GM19239 (cell line): ENCODE data around the gene CARD9.
A peak's percentile ranks its signal among the peaks of the same experiment; 100 is the strongest.

Experiments used
- DNase-seq: peaks from one replicate; pipeline ENCODE4 v3.0.0; 2011; ENCODE audit warnings: low spot score; ENCODE audit not compliant: insufficient read length
- FAIRE-seq: peaks from 2 replicates; lab custom pipeline; 2011; peaks lifted over from hg19 to GRCh38; lab: Jason Lieb, UNC

CARD9 gene

DNA sequence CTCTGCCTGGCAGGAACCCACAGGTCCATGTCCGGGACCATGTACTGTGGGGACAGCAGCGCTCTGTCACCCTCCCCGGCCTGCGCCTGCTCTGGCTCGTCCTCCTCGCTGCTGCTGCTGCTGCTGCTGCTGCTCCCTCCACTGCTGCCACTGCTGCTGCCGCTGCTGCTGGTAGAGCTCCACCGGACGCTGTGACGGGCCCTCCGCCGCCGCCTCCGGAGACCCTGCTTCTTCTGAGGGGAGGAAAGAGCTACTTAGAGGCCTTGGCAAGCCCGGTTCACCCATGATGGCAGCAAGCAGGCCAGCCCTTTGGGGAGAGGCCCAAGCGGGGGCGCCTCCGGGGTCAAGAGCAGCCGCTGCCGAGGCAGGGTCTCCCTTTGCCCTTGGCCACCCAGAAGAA is 10.0 kb upstream of the CARD9 start:
- DNase-seq: no peak
- FAIRE-seq: no peak

DNA sequence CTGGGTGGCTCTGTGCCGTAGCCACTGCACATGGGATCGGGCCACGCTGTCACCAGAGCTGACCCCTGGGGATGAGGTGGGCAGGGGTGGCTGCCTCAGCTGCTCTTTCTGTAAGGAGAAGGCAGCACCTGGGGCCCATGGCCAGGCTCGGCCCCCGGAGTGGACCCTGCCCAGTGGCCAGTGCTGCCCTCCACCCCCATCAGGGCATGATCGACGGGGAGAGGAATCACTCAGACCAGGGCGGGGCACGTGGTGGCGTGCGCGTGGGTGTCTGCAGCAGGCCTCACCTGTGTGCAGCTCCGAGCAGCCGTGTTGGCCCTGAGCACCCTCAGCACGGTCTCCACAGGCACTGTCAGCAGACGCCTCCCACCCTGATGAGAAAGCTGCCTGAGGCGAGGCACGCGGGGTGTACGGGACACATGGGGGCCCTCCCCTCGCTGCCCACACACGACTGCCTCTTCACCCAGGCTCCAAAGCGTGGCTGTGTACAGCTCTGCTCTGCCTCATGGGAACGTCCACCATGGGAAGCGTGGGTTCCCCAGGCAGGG is 8.6 kb upstream of the CARD9 start:
- FAIRE-seq (no peak), DNase-seq (no peak)

DNA sequence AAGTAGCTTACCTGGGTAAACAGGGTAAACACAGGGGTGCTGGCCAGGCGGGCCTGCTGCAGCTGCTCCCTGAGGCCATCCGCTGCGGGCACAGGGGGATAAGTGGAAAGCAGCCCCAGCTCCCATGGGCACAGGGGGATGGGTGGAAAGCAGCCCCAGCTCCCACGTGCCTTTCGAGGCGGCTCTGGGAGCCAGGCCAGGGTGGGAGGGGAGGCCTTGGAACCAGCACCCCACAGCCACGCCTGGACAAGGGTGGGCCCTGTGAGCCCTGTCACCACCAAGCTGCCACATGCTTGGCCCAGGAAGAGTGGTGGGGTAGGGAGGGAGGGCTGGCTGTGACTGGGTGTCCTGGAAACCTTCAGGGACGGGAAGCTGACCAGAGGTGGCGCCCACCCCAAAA is 7.8 kb upstream of the CARD9 start:
- DNase-seq (no peak), FAIRE-seq (no peak)

DNA sequence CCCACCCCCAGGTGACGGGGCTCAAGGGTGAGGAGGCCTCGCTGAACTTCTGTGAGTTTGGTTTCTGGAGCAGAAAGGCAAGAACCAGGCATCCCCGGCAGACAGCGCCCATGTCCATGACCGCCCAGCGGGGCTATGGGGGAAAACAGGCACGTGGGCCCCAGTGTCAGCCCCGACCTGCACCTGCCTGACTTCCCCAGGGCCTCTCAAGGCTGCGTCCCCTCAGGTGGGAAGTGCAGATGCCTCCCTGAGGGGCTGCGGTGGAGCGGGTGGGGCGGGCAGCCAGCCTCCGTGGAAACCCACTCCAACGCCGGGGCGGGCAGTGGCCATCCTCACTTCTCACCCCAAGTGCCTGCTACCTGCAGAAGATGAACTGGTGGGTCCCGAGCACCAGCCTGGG is 6.9 kb upstream of the CARD9 start:
- no peak for FAIRE-seq

DNA sequence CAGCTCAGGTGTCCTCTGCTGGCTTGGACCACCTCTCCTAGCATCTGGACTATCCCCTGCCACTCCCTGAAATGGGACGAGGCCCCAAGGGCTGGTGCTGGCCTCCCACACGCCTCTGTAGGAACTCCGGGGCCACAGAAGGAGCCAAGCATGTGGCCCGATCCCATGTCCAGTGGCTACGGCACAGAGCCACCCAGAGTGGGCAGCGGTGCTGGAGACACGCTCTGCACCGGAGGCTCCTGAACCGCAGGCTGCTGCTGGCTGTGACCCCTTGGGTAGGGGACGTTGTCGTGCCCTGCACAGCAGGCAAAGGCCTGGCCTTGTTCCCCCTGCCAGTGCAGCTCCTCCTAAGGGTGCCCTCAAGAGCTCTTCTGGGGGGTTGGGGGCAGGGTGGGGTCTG is 6.4 kb upstream of the CARD9 start:
- no peak for FAIRE-seq
- DNase-seq: no peak

More for the DNA sequence above, 6.9 kb upstream of the CARD9 start:
- DNase-seq: no peak

DNA sequence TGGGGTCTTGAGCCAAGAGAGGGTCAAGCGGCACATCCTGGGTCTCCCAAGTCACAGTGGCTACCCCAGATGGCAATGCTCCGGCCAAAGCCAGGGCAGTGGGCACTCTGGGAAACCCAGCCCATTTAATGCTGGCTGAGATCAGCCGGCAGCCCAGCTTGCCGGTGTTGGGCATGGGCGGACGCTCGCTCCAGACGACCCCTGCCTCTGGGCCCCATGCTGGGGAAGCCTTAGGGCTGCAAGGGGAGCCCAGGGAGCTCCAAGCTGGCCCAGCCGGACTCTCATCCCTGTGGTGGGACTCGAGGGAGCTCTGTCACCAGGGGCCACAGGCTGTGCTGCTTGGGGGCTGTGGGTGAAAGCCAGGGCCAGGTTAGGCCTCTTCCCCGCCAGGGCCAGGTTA is 5.9 kb upstream of the CARD9 start:
- FAIRE-seq: no peak

DNA sequence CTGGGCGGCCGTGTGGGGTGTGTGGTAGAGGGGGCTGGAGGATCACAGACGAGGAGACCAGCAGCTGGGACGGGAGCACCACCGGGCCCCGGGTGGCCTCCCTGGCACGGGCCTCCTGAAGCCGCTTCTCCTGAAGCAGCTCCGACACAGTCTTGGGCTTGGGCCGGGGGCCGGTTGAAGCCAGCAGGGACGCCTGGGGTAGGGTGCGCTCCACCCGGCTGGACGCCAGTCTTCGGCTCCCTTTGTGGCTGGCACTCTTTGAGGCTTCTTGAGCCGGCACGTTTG is 5.5 kb upstream of the CARD9 start:
- DNase-seq (no peak), FAIRE-seq (no peak)

More for the DNA sequence above, 5.9 kb upstream of the CARD9 start:
- no peak for DNase-seq

DNA sequence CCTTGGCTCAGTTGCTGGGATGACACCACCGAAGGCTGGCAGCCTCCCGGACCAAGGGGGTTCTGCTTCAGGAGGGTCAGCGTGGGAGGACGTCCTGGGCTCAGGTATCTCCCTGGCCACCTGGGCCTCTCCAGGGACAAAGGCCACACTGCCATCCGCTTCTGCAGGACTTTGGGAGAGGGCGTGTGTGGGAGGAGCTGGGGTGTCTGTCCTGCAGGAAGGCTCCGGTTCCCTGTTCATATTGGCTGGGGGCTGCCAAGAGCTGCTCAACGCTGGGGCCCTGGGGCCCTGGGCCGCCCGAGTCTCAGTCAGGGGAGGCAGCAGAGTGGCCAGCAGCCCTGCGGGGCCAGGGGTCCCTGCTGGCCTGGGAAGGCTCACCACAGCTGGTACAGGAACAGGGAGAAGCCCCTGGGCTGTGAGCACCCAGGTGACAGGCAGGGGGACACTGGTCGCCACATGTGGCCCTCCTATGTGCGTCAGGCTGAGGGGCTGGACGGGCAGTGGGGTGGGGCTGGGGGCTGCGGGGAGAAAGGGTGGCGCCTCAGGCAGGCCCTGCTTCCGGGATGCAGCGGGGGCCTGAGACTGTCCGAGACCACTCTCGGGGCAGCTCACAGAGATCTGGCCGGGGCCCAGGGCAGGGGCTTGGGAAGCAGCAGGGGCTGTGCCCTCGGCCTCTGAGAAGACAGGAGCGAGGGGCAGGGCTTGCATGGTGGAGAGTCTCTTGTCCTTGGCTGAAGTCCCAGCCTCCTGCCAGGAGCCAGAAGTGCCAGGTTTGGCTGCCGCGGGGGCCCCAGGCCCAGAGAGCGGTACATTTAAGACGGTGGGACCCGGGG is 4.9 kb upstream of the CARD9 start:
- no peak for DNase-seq
- FAIRE-seq: no peak

DNA sequence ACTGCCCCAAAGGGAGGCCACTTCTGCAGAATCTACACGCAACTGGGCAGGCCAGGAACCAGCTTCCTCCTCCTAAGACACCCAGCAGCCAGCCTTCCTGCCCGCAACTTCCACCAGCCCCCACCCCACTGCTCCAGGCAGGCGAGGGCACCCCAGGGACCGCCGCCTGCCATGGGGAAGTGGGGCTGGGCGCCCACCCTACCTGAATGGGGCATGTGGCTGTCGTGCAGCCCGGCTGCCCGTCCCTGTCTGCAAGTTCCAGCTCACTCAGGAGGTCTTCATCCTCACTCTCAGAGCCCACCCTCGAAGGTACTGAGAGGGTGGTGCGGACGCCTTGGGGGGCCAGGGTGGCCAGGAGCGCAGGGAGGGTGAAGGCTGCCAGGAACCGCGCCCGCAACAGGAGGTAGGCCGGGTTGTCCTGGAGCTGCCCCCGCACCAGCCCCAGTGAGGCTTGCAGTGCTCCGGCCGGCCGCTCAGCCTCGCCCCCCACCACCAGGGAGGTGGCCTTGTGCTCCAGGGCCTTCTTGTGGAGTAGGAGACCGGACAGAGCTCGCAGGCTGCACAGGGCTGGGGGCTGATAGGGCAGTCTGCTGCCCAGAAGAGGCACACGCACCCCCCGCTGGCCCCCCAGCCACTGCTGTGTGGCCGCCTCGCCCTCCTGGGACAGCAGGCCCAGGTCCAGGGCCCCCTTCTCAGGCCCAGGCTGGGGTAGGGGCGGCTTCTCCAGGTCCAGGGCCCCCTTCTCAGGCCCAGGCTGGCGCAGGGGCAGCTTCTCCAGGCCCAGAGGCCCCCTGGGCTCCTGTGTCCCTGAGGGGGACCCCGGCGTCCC is 4.1 kb upstream of the CARD9 start:
- no peak for DNase-seq
- FAIRE-seq: no peak

DNA sequence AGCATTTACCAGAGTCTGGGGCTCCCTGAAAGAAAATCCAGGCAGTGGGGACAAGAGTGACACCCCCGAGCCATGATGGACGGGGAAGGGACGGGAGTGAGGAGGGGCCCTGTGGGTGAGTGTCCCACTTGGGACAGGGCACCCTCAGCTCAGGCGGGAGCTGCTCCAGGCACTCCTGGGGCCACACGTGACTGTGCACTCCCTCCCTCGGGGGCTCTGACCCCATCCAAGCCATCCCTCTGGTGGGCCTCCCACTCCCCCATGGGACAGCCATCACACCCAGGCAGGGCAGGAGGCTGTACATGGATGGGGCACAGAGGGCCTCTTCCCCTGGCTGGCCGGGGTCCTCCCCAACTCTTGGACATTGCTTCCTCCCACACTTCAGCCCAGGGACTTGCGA is 3.0 kb upstream of the CARD9 start:
- no peak for FAIRE-seq

DNA sequence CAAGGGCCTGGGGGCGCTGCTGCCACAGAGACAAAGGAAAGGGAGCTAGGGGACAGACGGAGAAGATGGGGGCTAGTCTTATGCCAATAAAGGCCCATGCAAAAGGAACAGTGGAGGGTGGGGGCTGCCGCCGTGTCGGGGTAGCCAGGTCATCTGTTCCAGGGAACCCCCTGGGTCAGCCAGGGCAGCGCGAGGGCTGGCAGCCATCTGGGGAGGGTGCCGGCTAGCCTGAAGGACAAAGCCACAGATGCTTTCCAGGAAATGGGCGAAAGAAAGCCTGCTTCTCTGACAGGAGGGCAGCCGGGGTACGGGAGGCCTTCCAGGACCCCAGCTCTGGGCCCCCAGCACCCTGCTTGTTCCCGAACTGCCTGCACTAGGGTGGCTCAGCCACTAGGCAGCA is 1.6 kb upstream of the CARD9 start:
- no peak for FAIRE-seq
- DNase-seq: no peak

More for the DNA sequence above, 3.0 kb upstream of the CARD9 start:
- no peak for DNase-seq

DNA sequence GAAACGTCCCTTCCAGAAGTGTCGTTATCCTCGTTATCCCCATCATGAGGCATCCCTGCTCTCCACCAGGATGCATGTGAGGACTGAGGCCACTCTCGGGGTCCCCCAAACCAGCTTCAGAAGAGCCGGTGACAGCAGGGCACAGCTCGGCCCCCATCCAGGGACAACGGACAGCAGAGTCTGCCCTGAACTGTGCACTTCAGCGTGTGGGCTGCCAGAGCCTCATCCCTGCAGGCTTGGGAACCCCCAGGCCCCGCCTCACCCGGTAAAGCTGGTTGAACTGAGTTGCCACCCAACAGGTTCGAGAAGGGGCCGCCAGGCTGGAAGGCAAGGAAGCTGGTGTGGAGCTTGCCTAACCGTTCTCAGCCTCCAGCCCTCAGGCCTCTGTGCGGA is 710 bp upstream of the CARD9 start:
- FAIRE-seq: no peak
- DNase-seq: no peak

DNA sequence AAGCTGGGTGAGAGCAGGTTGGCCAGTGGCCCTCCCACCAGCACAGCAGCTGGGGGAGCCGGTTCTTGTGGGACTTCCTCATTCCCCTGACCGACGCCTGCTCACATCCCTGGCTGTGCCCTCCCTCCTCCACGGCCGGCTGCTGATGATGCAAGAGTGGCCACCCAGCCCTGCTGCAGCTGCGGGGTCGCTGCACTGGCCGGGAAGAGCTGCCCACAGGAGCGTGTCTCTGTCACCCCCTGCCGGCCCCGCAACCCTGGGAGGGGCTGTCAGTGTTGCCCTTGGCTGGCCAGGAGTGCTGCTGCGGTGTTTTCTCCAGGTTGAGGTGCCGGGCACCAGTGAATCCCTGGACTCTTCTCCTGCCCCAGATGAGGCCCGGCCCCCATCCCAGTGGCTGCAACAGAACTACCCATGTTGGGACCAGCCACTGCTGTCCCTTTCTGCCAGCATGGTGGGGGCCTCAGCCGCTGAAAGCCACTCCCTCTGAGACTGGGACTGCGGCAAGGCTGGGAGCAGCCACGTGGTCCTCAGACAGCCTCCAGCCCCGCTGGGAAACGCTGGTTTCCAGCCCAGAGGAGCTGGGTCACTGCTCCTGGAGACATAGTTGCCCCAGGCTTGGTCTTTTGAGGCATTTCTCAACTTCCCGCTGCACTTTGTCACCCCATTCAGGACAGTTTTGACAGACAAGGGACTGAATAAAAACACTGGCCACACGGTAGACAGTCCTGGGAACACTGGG is 739 bp downstream of the CARD9 start:
- peak; percentile 59 for DNase-seq
- FAIRE-seq: no peak

DNA sequence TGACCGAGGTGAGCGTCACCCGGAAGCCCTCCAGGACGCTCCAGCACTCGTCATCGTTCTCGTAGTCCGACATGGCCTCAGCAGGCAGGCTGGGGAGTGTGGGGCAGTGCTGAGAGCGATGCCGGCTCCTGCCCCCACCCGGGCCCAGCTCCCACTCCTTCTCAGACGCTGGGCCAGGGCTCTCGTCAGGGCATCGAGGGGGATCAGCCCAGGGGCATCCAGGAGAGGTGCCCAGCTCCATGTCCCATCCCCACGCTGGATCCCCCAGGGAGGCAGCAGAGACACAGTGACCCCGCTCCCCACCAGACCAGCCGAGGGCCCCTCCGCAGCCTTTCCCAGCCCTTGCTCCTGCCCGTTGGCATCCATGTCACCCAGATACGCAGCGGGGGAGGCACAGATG is 1.5 kb downstream of the CARD9 start:
- DNase-seq (no peak), FAIRE-seq (no peak)

DNA sequence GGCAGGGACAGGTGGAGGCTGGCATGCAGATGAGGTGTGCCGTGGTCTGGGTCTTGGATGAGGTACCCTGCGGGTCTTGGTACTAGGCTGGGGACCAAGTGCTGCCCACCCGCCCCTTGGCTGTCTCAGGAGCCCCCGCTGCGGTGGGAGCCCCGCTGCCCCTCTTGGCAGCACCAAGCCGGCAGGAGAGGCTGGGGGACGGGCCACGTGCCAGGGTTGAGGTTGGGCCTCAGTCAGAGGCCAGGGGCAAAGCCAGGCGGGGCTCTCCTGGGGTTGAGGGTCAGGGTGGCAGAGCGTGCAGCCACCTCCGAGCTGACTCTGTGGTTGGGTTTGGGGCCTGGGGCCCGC is 2.0 kb downstream of the CARD9 start:
- FAIRE-seq (no peak), DNase-seq (no peak)

DNA sequence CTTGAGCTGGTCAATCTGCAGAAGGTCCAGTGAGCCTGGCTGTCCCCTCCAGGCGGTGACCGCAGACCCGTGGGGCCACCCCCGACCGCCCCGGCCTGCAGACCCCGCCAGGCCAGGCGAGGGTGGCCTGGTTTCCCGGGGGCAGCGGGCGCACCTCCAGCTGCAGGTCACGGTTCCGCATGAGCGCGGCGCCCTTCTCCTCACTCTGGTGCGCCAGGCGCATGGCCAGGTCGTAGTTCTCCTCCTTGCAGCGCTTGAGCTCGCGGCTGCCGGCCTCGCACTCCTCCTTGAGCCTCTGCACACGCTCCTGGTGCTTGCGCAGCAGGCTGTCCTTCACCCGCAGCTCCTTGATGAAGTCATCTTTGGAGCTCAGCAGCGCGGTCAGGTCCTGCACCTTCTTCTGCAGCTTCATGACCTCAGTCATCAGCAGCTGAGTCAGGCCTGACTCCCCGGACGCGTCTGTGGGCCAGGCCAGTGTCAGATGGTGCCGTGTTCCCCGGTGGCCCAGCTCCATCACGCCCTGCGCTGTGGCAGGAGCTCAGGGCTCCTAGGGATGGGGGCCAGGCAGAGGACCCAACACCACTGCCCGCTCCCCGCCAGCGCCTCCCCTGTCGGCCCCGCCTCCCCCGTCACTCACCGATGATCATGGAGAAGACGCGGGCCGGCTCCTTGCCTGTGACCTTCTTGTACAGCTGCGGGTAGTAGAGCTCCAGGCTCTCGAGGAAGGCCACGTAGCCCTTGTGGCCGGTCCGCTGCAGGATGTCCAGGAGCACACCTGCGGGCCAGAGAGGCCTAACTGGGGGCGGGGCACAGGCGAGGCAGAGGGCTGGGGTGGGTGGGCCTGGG is 2.6 kb downstream of the CARD9 start:
- no peak for FAIRE-seq

DNA sequence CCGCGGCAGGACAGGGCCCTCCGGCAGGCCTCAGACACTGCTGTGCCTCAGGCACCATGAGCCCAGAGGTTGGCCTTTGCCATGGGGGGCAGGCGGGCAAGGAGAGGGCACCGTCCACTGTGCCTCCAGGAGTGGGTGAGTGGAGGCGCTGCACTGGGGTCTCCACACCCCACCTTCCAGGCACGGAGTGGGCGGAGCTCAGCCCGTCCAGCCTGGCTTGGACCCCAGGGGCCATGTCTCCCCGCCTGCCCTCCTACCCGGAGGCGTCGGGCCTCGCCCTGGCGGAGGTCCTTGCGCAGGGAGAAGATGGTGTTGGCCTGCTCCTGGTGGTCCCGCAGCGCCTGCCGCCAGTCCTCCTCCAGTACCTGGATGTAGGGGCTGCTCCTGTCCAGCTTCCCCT is 3.4 kb downstream of the CARD9 start:
- DNase-seq (no peak), FAIRE-seq (no peak)

More for the DNA sequence above, 2.6 kb downstream of the CARD9 start:
- no peak for DNase-seq

DNA sequence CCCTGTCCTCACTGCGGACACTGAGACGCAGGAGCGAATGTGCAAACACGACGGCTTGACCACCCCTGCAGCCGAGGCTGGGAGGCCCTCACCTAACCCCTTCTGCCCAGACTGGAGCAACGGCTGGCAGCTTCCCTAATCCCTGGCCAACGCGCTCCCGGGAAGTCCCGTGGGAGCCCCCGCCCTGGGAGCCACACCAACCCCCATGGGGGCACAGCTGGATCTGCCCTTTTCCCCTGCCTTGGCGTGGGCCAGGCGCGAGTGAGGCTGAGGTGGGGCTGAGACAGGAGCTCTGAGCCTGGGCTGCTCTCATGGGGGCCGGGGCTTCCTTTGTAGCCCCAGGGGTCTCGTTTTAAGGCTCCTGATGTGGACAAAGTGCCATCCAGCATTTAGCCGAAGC is 5.3 kb downstream of the CARD9 start:
- DNase-seq (no peak), FAIRE-seq (no peak)

DNA sequence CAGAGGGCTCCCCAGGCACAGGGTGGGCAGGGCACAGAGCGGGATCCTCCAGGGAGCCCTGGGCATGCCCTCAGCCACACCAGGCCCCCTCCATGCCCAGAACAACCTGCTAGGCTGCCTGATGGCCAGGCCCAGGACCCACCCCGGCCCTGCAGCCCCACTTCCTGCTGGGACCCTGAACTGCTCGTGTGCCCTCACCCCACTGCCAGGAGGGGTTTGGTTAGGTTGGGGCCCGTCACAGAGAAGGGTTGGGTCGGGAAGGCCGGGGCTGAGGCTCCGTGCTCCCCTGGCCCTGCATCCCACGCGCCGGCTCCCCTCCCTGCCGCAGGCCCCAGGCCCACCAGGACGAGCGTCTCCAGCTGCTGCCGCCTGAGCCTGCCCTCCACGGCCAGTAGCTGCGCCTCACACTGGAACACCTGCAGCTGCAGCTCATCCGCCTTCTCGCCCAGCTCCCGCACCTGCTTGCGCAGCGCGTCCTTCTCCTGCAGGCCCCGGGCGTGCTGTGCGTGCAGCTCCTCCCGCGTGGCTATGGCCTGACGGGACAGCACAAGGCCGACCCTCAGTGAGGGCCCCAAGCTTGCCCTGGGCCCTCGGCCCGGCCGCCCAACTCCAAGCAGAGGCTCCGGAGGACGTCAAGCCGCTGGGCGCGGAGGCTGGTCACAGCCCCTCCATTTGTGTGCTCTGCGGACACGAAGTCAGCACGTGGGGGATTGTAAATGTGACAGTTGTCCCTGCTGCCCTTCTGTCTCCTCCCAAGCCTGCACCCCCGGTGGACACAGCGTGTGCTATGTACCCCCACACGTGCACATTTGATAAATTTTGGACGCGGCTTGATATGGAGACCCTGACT is 5.9 kb downstream of the CARD9 start:
- no peak for FAIRE-seq

More for the DNA sequence above, 5.9 kb downstream of the CARD9 start:
- DNase-seq: no peak
